Measurements from ENCODE around the gene PDE4D.
A peak's percentile ranks its signal among the peaks of the same experiment; 100 is the strongest.

PDE4D gene

DNA sequence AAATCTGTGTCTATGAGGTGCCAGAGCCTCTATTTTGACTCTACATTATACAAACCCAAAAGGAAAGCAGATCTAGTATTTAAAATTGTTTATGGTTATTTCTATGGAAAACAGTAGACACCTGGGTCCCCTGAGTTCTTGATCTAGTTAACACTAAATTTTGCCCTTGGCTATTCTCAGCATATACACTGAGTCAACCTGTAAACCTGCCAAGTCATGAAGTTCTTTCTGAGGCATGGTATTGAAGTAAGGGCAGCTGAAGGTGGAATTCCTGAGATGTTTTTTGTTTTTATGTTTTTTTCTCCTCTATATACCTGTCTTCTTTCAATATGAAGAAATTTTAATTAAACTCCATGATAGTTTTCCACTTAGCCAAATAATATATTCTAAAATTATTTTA lies 120.2 kb downstream of the PDE4D start:
- no peak overlapping the region for H4K8ac ChIP-seq (ENCODE audit: low read length)
- H3K36me3 ChIP-seq (ENCODE audit: control insufficient read depth in 1 of 2, insufficient read depth in 2 of 2, low read depth in 1 of 2, low read length in 2 of 2) = no peaks in the 10 kb centered on the region
- DNase-seq = no peak
- no peak overlapping the region for H2BK120ac ChIP-seq (ENCODE audit: low read depth, low read length)
- no peak overlapping the region for H2BK5ac ChIP-seq (ENCODE audit: low read depth, low read length, poor library complexity, severe bottlenecking)
- H3K18ac ChIP-seq (ENCODE audit: low read depth in 1 of 2, low read length in 2 of 2) = no peak overlapping the region
- no peaks in the 10 kb centered on the region for H3K4me1 ChIP-seq (ENCODE audit: control insufficient read depth, insufficient read depth, low read depth, low read length)
- no peak overlapping the region for H3K9ac ChIP-seq (ENCODE audit: low read length)
- no peak overlapping the region for H3K23ac ChIP-seq (ENCODE audit: low read length in 2 of 2)
- no peak overlapping the region for H2BK12ac ChIP-seq (ENCODE audit: low read length in 2 of 2)
- no peak overlapping the region for H2AK5ac ChIP-seq (ENCODE audit: low read length, severe bottlenecking)
- H2AFZ ChIP-seq (ENCODE audit: low read depth, low read length) = no peak overlapping the region
- no peak overlapping the region for H3K27ac ChIP-seq (ENCODE audit: low read length, poor library complexity, severe bottlenecking)
- no peaks in the 10 kb centered on the region for H3K9me3 ChIP-seq (ENCODE audit: control insufficient read depth, low read length)
- no peaks in the 10 kb centered on the region for H3K79me1 ChIP-seq (replicated peaks; ENCODE audit: low read length, poor library complexity, severe bottlenecking)
- no peak overlapping the region for H4K91ac ChIP-seq (ENCODE audit: low read length)
- no peak overlapping the region for H3K4me2 ChIP-seq (ENCODE audit: low read length, poor library complexity, severe bottlenecking)
- H2BK15ac ChIP-seq (ENCODE audit: low read depth, poor library complexity, severe bottlenecking) = no peak overlapping the region
- no peak overlapping the region for H3K4me3 ChIP-seq (ENCODE audit: insufficient read depth in 1 of 2, low read depth in 1 of 2, low read length in 2 of 2)
- peaks cover 0 to 8% of the 10 kb centered on the region in 2 experiments for H3K27me3 ChIP-seq (ENCODE audit: control insufficient read depth in 1 of 2, insufficient read depth in 1 of 2, low read length in 2 of 2)
- H3K14ac ChIP-seq (ENCODE audit: low read length in 2 of 2) = no peak overlapping the region
- no peak overlapping the region for H3K4ac ChIP-seq (ENCODE audit: low read depth in 1 of 2, low read length in 2 of 2)

DNA sequence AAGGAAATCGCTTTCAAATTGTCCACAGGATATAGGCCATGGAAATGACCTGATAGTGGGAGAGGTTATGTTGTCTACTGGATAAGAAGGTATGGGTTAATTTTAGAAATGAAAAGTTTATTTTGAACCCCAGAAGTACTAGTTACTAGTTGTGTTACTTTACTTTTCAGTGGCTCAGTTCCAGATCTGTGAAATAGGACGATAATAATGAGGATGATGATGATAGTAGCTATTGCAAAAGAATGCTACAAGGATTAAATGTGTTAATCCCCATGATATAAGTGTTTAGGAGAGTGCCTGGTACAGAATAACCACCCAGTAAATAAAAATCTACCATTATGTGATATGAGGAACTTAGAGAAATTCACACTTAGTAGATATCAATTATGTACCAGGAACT lies 120.8 kb downstream of the PDE4D start:
- no peak overlapping the region for H3K14ac ChIP-seq (ENCODE audit: low read length in 2 of 2)
- H3K27me3 ChIP-seq (ENCODE audit: control insufficient read depth in 1 of 2, insufficient read depth in 1 of 2, low read length in 2 of 2) = peaks cover 0 to 13% of the 10 kb centered on the region in 2 experiments
- no peak overlapping the region for H3K4ac ChIP-seq (ENCODE audit: low read depth in 1 of 2, low read length in 2 of 2)
- no peak overlapping the region for H2BK15ac ChIP-seq (ENCODE audit: low read depth, poor library complexity, severe bottlenecking)
- no peak overlapping the region for H3K4me2 ChIP-seq (ENCODE audit: low read length, poor library complexity, severe bottlenecking)
- H2AK5ac ChIP-seq (ENCODE audit: low read length, severe bottlenecking) = no peak overlapping the region
- H4K8ac ChIP-seq (ENCODE audit: low read length) = no peak overlapping the region
- H3K4me3 ChIP-seq (ENCODE audit: insufficient read depth in 1 of 2, low read depth in 1 of 2, low read length in 2 of 2) = no peak overlapping the region
- no peak overlapping the region for H2BK12ac ChIP-seq (ENCODE audit: low read length in 2 of 2)
- H3K27ac ChIP-seq (ENCODE audit: low read length, poor library complexity, severe bottlenecking) = no peak overlapping the region
- H3K4me1 ChIP-seq (ENCODE audit: control insufficient read depth, insufficient read depth, low read depth, low read length) = peaks cover 2% of the 10 kb centered on the region
- whole genome bisulfite sequencing = 91% methylated on average over 2 of the region's 2 CpGs
- no peak for DNase-seq
- H3K9me3 ChIP-seq (ENCODE audit: control insufficient read depth, low read length) = no peaks in the 10 kb centered on the region
- no peak overlapping the region for H2BK5ac ChIP-seq (ENCODE audit: low read depth, low read length, poor library complexity, severe bottlenecking)
- no peak overlapping the region for H3K18ac ChIP-seq (ENCODE audit: low read depth in 1 of 2, low read length in 2 of 2)
- H3K36me3 ChIP-seq (ENCODE audit: control insufficient read depth in 1 of 2, insufficient read depth in 2 of 2, low read depth in 1 of 2, low read length in 2 of 2) = no peaks in the 10 kb centered on the region
- H2BK120ac ChIP-seq (ENCODE audit: low read depth, low read length) = no peak overlapping the region
- no peak overlapping the region for H3K9ac ChIP-seq (ENCODE audit: low read length)
- peaks cover 2% of the 10 kb centered on the region for H3K79me1 ChIP-seq (replicated peaks; ENCODE audit: low read length, poor library complexity, severe bottlenecking)
- no peak overlapping the region for H4K91ac ChIP-seq (ENCODE audit: low read length)
- no peak overlapping the region for H3K23ac ChIP-seq (ENCODE audit: low read length in 2 of 2)
- H2AFZ ChIP-seq (ENCODE audit: low read depth, low read length) = no peak overlapping the region

DNA sequence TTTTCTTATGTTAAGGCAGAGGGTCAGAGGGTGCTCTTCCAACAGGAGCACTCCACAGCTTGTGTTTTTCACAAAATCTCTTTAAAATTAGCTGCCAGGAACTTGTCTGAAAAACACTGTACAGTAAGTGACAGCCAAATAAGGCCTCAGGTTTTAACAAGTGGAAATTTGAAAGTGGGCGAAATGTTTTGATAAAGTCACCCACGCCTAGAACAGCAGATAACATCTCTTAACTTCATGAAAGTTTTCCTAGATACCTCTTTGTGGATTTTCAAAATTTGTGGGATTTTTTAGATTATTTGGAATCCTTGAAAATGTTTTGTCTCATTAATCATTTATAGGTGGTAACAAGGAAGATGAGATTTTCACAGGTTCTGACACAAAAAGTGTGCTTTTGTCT lies 121.3 kb downstream of the PDE4D start:
- H3K4ac ChIP-seq (ENCODE audit: low read depth in 1 of 2, low read length in 2 of 2) = no peak overlapping the region
- no peak overlapping the region for H2AK5ac ChIP-seq (ENCODE audit: low read length, severe bottlenecking)
- H3K4me3 ChIP-seq (ENCODE audit: insufficient read depth in 1 of 2, low read depth in 1 of 2, low read length in 2 of 2) = no peak overlapping the region
- no peaks in the 10 kb centered on the region for H3K36me3 ChIP-seq (ENCODE audit: control insufficient read depth in 1 of 2, insufficient read depth in 2 of 2, low read depth in 1 of 2, low read length in 2 of 2)
- H3K27ac ChIP-seq (ENCODE audit: low read length, poor library complexity, severe bottlenecking) = no peak overlapping the region
- DNase-seq = no peak
- H4K8ac ChIP-seq (ENCODE audit: low read length) = no peak overlapping the region
- H4K91ac ChIP-seq (ENCODE audit: low read length) = no peak overlapping the region
- no peak overlapping the region for H2BK12ac ChIP-seq (ENCODE audit: low read length in 2 of 2)
- H3K4me2 ChIP-seq (ENCODE audit: low read length, poor library complexity, severe bottlenecking) = no peak overlapping the region
- no peaks in the 10 kb centered on the region for H3K9me3 ChIP-seq (ENCODE audit: control insufficient read depth, low read length)
- H2BK15ac ChIP-seq (ENCODE audit: low read depth, poor library complexity, severe bottlenecking) = no peak overlapping the region
- no peak overlapping the region for H3K18ac ChIP-seq (ENCODE audit: low read depth in 1 of 2, low read length in 2 of 2)
- no peak overlapping the region for H2AFZ ChIP-seq (ENCODE audit: low read depth, low read length)
- H3K79me1 ChIP-seq (replicated peaks; ENCODE audit: low read length, poor library complexity, severe bottlenecking) = peaks cover 2% of the 10 kb centered on the region
- H2BK5ac ChIP-seq (ENCODE audit: low read depth, low read length, poor library complexity, severe bottlenecking) = no peak overlapping the region
- H3K4me1 ChIP-seq (ENCODE audit: control insufficient read depth, insufficient read depth, low read depth, low read length) = peaks cover 2% of the 10 kb centered on the region
- H3K9ac ChIP-seq (ENCODE audit: low read length) = no peak overlapping the region
- H3K27me3 ChIP-seq (ENCODE audit: control insufficient read depth in 1 of 2, insufficient read depth in 1 of 2, low read length in 2 of 2) = peaks cover 0 to 18% of the 10 kb centered on the region in 2 experiments
- WGBS = no CpG with 5 or more reads among the region's 2 CpGs
- H3K14ac ChIP-seq (ENCODE audit: low read length in 2 of 2) = no peak overlapping the region
- H2BK120ac ChIP-seq (ENCODE audit: low read depth, low read length) = no peak overlapping the region
- H3K23ac ChIP-seq (ENCODE audit: low read length in 2 of 2) = no peak overlapping the region

DNA sequence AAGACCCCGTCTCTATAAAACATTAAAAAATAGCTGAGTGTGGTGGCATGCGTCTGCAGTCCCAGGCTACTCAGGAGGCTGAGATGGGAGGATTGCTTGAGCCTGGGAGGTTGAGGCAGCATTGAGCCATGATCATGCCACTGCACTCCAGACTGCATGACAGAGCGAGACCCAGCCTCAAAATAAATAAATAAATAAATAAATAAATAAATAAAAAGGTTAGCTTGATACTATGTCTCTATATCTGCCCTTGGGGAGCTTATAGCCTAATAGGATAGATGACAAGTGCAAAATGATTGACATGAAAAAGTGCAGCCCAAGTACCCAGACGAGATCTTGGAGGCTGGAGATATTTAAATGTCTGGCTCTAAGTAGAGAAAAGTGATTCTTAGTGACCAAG lies 122.6 kb downstream of the PDE4D start:
- H3K27ac ChIP-seq (ENCODE audit: low read length, poor library complexity, severe bottlenecking) = no peak overlapping the region
- H3K79me1 ChIP-seq (replicated peaks; ENCODE audit: low read length, poor library complexity, severe bottlenecking) = peaks cover 5% of the 10 kb centered on the region
- H3K4me2 ChIP-seq (ENCODE audit: low read length, poor library complexity, severe bottlenecking) = no peak overlapping the region
- H3K27me3 ChIP-seq (ENCODE audit: control insufficient read depth in 1 of 2, insufficient read depth in 1 of 2, low read length in 2 of 2) = peaks cover 0 to 31% of the 10 kb centered on the region in 2 experiments
- H2AFZ ChIP-seq (ENCODE audit: low read depth, low read length) = no peak overlapping the region
- no peak overlapping the region for H2BK15ac ChIP-seq (ENCODE audit: low read depth, poor library complexity, severe bottlenecking)
- no peaks in the 10 kb centered on the region for H3K36me3 ChIP-seq (ENCODE audit: control insufficient read depth in 1 of 2, insufficient read depth in 2 of 2, low read depth in 1 of 2, low read length in 2 of 2)
- peaks cover 5% of the 10 kb centered on the region for H3K4me1 ChIP-seq (ENCODE audit: control insufficient read depth, insufficient read depth, low read depth, low read length)
- H2BK120ac ChIP-seq (ENCODE audit: low read depth, low read length) = no peak overlapping the region
- no peak for DNase-seq
- H2BK5ac ChIP-seq (ENCODE audit: low read depth, low read length, poor library complexity, severe bottlenecking) = no peak overlapping the region
- H2AK5ac ChIP-seq (ENCODE audit: low read length, severe bottlenecking) = peak overlapping the region; percentile 42
- H3K9ac ChIP-seq (ENCODE audit: low read length) = no peak overlapping the region
- H3K23ac ChIP-seq (ENCODE audit: low read length in 2 of 2) = no peak overlapping the region
- no peak overlapping the region for H3K4ac ChIP-seq (ENCODE audit: low read depth in 1 of 2, low read length in 2 of 2)
- no peak overlapping the region for H3K14ac ChIP-seq (ENCODE audit: low read length in 2 of 2)
- no peak overlapping the region for H2BK12ac ChIP-seq (ENCODE audit: low read length in 2 of 2)
- no peak overlapping the region for H4K91ac ChIP-seq (ENCODE audit: low read length)
- H3K4me3 ChIP-seq (ENCODE audit: insufficient read depth in 1 of 2, low read depth in 1 of 2, low read length in 2 of 2) = no peak overlapping the region
- H3K18ac ChIP-seq (ENCODE audit: low read depth in 1 of 2, low read length in 2 of 2) = no peak overlapping the region
- H3K9me3 ChIP-seq (ENCODE audit: control insufficient read depth, low read length) = no peaks in the 10 kb centered on the region
- WGBS = 91% methylated on average over 3 of the region's 4 CpGs
- H4K8ac ChIP-seq (ENCODE audit: low read length) = no peak overlapping the region

Data from mesenchymal stem cell (in vitro differentiated cells and primary cell).